CD4-positive, alpha-beta T cell treated with Interleukin-15 for 1 hour (primary cell): ENCODE results near the gene ERAP2.
"Not testable (repeated sequence)": the region's sequence is repeated elsewhere in the genome, so short reads cannot be mapped to it uniquely, and the experiment has no call there.

Experiments
- DNase-seq: peaks from one replicate; pipeline ENCODE4 v3.0.0-alpha.2; 2020

Gene ERAP2

DNA sequence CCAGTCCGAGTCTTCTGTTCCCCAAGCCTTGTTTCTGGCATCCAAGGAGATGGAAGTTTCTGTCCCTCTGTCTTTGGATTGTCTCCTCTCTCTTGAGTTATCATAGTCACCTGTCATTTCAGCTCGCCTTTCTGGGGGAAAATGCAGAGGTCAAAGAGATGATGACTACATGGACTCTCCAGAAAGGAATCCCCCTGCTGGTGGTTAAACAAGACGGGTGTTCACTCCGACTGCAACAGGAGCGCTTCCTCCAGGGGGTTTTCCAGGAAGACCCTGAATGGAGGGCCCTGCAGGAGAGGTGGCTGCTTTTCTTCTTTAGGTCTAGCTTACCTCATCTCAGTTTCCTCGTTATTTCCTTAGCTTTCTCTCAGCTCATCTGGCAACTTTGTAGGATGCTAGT lies 25.1 kb downstream of the ERAP2 start:
- DNase-seq = no peak

DNA sequence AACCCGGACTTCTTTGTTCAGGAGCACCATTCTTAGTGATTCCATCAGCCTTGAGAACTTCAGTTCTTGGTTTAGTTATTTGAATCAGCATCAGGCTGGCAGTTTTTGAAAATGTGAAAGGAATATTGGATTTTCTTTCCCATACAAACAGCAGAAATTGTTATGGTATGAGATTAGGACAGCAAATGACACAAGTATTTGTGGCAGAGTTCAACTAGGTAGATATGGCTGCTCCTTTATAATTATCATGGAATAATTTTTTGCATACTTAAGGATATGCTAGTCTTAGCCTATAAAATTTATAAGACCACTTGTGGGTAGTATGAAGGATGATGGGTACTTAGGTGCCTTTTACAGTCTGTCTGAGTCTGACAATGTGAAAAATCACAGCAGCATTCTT lies 25.5 kb downstream of the ERAP2 start:
- no peak for DNase-seq

DNA sequence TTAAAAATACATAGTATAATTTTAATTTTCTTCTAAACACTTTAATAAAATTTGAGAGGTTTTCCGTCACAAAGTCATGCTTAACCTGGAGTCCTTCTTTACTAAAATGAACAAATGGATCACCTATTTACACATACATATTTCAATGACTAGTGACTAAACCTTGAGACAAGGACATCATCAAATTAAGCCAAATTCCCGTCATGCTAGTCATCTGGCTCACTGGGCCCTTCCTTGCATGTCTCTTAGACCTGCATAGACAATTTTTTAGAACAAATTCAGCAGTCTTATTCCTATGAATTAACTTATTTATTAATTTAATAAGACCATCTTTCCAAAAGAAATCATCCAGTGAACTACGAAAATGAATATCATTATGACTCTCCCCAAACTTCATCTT lies 26.6 kb downstream of the ERAP2 start:
- DNase-seq = no peak

DNA sequence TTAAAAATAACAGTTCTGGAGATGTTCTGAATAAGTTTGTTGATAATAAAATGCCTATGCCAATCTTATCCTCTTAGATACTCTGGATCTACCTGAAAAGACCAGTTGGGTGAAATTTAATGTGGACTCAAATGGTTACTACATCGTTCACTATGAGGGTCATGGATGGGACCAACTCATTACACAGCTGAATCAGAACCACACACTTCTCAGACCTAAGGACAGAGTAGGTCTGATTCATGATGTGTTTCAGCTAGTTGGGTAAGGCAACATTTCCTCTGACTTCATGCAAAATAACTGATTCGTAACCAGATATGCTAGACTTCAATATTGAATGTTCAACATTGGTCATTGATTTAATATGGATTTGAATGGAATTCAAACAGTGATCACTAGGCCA lies 27.0 kb downstream of the ERAP2 start:
- no peak for DNase-seq

DNA sequence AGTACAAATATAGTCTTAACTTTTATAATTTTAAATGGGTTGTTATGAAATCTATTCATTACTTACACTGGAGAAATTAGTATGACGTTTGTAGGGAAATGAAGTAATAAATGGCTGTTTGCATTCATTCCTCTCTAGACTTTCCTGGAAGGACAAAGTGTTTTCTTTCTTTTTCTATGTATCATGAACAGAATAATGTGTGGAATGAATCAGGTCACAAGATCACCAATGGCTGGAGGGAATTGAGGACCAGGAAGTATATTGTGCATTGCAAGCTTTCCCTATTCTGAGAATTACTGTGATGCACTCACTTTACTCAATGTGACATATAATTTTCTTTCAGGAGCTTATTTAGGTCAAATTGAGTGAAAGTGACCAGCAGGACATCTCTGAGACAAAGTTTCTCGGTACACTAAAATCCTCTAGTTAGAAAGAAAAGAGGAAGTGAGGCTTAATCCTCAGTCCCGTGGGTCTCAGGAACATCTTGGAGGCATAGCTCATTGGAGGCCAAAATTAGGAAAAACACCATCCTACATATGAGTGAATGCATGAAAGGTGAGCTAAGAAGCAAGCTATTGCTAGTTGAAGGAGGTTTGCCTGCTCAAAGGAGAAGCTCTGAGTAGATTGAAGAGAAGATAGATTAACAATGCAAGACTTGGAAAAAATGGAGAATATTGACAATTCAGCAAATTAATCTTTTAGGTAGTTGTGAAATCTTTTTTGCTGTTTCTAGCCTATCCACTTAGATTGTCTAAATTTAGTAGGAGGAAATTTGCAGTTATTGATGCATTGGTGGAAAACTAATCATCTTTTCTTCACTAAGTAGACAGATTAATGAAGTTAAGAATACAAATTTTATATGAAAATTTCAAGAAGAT lies 28.0 kb downstream of the ERAP2 start:
- no peak for DNase-seq

DNA sequence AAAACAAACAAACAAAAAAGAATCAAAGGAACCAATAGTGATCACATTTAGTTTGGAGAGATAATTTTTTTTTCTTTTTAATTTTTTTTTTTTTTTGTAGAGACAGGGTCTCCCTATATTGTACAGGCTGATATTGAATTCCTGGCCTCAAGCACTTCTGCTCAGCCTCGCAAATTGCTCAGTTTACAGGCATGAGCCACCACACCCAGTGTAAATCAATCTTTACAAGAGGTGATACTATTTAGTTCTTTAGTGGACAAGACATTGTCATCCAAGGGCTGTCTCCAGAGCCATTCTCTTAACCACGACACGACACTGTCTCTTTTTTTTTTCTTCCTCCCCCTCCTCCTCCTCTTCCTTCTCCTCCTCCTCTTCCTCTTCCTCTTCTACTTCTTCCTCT lies 29.6 kb downstream of the ERAP2 start:
- DNase-seq = no peak

DNA sequence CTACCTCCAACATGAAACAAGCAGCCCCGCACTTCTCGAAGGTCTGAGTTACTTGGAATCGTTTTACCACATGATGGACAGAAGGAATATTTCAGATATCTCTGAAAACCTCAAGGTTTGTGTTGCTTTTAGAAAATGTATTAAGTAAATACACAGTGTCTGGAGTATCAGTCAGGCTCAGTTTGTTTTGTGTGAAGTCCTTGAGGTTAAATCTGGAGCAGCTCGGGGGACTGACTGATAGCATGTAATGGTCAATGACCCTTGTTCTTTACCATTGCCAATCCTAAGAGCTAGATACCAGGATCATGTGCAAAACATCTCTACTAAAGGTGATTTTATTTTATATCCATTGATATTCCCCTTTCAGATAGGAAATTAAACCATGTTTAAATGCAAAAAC lies 32.7 kb downstream of the ERAP2 start:
- DNase-seq = no peak

DNA sequence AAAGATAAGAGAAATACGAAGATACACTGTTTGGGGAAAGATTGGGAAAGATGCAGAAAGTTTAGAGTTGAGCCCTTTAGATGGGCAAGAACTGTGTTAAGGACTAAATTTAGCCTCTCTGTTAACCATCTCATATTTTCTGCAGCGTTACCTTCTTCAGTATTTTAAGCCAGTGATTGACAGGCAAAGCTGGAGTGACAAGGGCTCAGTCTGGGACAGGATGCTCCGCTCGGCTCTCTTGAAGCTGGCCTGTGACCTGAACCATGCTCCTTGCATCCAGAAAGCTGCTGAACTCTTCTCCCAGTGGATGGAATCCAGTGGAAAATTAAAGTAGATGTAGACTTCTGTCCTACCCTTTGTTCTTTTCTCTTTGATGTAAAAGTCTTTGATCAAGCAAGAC lies 33.1 kb downstream of the ERAP2 start:
- DNase-seq = no peak

DNA sequence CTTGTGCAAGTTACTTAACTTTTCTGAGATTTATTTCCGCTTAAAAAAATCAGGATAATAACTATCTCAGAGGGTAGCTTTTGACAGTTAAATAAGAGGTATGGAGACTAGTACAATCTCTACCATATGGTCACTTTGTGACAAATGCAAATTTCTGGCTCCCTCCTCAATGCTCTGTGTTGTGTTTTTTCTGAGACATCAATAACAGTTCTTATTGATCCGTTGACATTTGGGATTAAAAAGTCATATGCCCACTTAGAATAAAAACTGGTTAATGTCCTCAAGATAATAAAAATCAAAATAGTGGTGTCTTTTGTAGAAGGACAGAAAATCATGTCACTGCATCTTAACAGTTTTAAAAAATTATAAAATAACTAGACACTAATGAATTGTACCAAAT lies 34.8 kb downstream of the ERAP2 start:
- no peak for DNase-seq

DNA sequence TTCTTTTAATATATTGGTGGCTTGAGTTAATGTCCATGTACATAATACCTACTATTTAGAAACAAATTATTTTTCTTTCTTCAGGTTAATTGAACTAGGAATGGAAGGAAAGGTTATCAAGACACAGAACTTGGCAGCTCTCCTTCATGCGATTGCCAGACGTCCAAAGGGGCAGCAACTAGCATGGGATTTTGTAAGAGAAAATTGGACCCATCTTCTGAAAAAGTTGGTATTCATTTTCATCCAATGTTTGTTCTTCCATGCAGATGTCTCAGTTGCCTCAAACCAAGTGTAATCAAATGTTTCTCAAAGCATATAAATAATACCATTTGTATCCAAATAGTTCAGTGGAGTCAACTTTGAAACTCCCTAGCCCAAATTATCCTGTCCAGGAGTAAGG lies 36.9 kb downstream of the ERAP2 start:
- no peak for DNase-seq

DNA sequence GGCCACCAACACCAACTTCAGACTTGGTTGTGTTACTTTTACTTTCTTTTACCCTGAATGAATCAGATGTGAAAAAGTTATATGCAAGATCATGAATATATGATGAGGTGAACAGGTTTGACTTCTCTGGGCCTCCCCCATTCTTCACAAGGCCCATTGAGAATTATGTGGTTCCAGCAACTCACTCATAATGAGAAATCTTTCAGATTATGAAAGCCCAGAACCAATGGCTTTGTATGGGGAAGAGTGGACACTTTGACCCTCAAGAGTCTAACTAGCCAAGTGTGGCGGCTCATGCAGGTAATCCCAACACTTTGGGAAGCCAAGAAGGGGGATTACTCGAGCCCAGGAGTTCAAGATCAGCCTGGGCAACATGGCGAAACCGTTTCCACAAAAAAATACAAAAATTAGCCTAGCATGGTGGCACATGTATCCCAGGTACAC lies 43.5 kb downstream of the ERAP2 start:
- DNase-seq = no peak

DNA sequence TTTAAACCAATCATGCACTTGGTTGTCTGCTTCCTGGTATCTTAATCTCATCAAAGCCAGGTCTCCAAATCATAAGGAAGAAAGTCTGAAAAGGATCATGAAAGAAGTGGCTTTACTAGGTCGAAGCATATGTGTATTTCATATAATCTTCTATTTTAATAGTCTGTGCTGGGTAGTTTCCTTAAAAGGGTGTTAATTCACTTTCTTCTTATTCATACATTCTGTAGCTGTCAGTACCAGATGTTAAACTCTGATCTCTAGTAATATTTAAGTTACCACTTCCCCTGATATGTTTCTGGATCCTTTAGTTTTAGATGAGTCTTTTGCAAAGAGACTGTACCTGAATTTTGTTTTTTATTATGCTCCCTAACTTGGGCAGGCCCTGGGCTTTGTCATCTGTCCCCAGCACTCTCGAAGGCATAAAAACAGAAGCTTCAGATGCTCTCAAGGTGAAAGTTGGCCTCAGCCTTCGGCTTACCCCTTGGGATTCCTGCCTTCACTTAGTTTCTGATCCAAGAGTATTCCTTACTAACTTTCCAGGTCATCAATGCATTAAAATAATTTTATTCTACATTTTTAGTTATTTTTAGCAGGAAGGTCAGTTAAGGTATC lies 44.5 kb downstream of the ERAP2 start:
- DNase-seq = no peak

DNA sequence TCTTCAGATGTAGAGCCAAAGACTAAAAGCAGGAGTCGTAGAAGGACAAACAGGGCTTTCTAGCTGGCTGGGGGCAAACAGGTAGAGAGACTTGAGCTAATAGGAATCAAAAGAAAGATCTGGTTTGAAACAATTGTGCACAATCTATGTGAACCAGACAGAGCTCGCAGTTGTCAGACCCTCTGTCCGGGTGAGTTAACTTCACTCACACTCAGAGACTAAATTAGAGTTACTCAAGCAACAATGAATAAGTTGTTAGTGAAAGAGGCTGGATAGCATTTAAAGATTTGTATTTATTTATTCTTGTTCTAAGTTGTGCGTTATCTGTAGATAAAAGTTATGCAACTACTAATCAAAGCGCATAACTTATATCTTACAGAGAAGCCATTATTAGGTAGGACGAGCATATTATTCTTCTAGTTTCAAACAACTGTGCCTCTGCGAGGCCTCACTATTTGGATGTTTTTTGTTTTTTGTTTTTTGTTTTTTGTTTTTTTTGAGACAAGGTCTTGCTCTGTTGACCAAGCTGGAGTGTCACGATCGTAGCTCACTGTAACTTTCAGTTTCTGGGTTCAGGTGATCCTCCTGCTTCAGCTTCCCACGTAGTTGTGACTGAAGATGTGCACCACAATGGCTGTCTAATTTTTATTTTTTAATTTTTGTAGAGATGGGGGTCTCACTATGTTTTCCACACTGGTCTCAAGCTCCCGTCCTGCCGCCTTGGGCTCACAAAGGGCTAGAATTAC lies 46.4 kb downstream of the ERAP2 start:
- DNase-seq = no peak

DNA sequence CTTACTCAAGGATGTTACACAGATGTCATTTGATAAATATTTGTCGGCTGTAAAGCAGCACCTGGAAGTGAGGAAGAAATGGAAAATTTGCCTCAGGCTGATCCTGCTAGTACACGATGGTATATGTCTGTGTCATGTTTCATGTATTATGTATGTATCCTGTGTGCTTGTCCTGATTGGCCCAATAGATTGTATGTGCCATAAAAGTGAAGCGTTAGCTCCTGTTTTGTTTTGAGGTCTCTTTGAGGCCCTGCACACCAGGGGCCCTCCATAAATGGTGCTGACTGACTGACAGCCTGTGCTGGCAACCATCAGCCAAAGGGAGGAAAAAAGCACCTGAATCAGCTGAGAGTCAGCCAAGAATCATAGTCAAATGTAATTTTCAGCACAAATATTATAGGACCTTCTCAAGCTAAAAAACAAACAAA lies 47.7 kb downstream of the ERAP2 start:
- DNase-seq = no peak

DNA sequence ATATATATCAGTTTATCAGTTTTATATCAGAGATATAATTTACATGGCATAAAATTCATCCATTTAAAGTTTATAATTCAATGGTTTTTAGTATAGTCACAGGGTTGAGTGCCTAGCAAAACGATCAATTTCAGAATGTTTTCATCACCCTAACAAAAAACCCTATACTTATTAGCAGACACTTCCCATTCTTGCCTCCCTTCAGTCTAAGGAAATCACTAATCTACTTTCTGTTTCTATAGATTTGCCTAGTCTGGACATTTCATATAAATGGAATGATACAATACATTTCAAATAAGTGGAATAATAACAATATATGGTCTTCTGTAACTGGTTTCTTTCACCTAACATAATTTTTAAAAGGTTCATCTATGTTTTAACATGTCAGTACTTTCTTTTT lies 50.0 kb downstream of the ERAP2 start:
- no peak for DNase-seq

DNA sequence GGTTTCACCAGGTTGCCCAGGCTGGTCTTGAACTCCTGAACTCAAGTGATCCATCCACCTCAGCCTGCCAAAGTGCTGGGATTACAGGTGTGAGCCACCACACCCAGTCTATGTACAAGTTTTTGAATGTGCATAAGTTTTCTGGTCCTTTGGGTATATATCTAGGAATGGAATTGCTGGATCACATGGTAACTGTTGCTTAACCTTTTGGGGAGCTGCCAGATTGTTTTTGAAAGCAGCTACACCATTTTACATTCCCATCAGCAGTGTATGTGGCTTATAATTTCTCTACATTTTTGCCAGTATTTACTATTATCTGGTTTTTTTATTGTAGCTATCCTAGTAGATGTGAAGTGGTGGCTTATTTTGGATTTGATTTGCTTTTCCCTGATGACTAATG lies 50.7 kb downstream of the ERAP2 start:
- no peak for DNase-seq

DNA sequence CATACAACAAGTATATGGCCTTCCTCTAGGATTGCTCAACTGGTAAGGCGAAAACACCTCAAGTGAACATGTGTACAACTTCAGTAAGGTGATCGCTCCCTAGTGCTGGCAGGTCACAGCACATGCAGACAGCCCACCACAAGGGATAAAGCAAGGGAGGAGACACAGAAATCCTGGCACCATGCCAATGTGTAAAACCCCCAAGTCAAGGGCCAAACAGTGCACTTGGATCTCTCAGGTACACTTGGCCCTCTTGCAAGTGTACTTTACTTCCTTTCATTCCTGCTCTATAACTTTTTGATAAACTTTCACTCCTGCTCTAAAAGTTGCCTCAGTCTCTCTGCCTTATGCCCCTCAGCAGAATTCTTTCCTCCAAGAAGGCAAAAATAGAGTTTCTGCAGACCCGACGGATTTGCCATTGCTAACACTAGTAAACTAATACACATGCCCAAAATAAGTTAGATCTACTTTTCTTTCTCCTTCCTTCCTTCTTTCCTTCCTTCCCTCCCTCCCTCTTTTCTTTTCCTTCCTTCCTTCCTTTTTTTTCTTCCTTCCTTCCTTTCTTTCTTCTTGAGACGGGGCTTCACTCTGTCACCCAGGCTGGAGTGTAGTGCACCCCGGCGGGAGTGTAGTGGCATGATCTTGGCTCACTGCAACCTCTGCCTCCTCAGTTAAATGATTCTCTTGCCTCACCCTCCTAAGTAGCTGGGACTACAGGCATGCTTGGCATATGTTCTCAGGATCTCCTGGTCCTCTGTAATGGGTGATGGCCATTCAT lies 52.8 kb downstream of the ERAP2 start:
- DNase-seq = no peak

DNA sequence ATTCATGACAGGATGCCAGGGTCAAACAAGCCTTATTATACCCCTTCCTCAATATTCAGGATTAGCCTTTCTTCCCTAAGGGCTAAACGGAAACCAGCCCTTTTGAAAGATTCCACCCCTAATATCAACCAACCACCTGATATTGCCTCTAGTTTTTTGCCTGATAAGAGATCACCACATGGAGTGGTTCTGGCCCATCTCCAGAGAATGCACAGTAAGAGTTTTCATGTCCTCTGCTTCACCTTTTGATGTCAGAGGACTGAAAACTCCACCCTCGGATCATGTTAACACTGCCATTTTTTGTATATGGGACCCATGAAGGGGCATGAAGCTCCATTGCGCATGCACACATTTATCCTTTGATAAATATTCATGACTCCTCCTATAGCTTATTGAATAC lies 53.8 kb downstream of the ERAP2 start:
- DNase-seq = no peak

DNA sequence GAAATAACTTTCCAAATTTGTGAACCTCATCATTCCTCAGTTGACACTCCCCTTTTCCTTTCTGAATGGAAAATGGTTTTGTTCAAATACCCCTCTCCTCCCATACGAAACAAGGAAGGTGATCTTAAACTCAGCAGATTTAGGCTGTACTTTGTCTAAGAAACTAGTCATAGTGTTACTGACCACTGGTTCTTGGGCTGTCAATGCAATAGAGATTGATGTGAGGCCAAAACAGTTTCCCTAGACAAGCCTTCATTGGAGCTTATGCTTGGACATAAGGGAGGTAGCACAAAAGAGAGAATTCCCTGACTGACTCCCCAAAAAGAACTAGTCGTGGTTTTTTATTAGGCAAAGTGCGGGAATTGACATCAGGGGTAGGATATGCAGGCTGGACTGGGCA lies 54.3 kb downstream of the ERAP2 start:
- no peak for DNase-seq

DNA sequence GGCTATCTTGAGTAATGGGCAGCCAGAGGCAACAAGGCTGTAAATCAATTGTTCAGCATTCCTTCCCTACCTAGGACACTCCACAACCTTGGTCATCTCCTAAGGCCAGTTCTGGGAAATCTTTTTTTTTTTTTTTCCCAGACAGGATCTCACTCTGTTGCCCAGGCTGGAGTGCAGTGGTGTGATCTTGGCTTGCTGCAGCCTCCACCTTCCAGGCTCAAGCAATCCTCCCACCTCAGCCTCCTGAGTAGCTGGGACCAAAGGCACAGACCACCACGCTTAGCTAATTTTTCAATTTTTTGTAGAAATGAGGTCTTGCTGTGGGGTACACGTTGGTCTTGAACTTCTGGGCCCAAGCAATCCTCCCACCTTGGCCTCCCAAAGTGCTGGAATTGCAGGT lies 54.7 kb downstream of the ERAP2 start:
- not testable (repeated sequence) for DNase-seq

DNA sequence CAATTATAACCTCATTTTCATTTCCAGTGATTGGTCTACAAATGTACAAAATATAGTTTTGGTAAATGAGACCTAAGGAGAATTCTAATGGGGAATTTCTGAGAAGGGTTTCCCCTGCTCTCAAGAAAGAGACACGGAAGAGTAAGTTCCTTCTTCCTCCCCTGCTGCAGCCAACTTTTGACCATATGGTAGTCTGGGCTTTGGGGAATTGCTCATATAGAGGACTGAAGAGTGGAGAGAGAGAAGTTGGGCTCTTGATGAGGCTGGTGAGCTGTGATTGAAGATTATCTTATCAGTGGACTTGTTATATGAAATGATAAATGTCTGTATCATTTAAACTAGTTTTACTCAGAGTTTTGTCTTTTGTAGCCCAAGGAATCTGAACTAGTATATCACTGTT lies 55.3 kb downstream of the ERAP2 start:
- no peak for DNase-seq

DNA sequence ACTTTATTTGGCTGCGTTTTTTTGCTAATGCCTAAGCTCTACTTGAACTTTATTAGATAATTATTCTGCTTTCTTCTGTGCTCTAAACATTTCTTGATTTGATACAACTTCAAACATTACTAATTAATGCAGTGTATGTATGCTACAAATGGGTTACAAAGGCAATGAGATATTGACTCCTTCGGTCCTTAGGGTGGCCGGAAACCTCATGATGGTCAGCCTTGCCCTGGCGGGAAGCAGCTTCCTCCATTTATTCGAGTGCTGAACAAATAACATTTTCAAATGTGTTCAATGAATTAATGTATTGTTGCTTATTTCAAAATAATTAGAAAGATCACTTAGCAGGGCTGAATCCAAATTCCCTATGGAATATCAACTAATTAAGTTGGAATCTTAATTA lies 55.7 kb downstream of the ERAP2 start:
- no peak for DNase-seq
